ENCODE measurements around the gene PIEZO2.

PIEZO2 gene

DNA sequence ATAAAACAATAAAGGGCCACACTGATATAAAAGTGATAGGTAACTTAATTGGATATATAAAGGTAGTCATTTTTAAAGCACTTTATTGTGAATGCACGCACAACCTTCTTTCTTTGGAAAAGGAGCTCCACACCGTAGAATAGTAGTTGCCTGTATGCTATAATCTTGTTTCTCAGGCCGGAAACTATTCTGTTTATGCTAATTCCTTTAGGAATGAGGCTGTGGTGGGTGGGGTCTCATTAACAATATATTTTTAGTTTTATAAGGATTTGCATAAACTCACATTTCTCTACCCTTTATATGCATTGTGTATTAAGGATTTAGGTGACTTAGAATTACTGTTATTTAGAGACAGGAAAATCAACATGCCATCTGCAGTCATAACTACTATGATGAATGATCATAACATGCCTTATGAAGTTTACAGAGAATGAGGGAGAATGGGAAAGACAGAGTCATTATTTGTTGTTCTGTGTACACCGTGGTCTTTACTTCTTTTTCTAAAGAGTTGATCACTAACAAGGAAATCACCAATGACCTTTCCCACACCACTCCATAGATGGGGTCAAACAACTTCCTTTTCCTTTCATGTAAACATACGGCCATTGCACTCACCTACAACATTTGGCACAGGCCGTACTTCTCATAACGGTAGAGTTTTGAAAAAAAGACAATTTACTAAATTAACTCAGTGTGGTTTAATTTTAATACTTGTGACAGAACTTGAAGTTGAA is 84.5 kb downstream of the PIEZO2 start:
- no peak for DNase-seq (ENCODE audit: low read depth in 2 of 2)

DNA sequence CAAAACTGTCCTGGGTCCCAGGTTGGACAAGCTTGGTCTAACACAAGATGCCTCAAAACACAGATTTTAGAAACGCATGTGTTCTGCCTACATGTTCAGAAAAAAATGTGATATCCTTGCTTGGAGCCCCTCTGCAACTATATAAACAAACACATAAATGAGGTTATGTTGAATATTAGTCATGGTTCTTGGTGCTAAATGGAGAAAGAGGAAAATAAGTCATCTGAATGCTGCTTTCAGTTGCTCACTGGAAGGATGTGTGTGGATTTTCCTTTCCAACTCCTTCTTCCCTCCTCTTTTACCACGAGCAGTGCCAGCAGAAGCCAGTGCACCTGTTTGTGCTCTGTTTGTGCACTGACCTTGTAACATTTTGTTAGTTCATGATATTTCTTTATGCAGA is 85.3 kb downstream of the PIEZO2 start:
- DNase-seq (ENCODE audit: low read depth in 2 of 2): no peak

DNA sequence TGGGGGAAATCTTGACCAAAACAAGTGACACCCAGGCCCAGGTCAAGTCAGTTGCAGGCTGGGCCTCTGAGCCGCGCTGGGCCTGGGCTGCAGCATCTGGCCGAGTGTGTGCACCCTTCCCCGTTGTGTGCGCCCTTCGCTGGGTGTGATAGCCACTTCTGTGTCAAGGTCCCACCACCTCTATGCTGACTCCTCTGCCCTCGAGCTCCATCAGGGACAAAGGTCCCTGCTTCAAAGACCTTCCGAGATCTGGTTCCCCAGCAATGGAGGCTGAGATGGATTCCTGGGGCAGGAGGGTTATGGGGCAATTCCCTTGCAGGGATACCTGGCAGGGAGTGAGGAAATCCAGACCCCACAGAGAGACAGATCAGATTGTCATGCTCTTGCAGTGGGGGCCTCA is 93.6 kb downstream of the PIEZO2 start:
- no peak for DNase-seq (ENCODE audit: low read depth in 2 of 2)

DNA sequence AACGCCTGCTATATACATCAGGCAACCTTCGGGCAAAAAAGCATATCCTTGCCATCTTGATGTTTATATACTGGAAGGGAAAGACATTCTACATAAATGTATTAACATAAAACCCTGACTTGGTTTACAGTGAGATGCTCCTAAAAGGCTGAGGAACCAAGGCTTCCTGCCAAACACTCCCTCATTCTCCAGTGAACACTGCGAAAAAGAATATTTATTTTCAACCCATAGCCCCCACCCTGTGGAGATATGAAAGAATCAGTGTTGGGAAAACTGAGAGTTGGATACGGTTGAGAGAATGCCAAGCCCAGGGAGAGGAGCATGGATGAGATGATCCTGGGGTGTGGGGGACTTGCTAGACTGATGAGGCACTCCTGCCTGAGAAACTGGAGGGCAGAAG is 94.9 kb downstream of the PIEZO2 start:
- no peak for DNase-seq (ENCODE audit: low read depth in 2 of 2)

DNA sequence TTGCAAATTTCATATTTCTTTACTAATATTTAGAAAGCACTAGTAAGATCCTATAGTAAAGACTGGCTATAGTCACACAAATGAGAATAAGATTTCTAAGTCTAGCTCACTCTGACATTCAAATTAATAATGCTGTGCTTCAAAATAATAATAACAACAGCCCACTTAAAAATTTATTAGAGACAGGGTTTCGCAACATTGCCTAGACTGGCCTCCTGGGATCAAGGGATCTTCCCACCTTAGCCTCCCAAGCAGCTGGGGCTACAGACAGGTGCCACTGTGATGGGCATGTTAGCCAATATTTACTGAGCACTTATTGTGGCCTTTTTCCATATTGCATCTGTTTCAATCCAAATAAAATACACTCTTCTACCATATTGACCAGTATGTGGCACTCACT is 96.1 kb downstream of the PIEZO2 start:
- DNase-seq (ENCODE audit: low read depth in 2 of 2): no peak

DNA sequence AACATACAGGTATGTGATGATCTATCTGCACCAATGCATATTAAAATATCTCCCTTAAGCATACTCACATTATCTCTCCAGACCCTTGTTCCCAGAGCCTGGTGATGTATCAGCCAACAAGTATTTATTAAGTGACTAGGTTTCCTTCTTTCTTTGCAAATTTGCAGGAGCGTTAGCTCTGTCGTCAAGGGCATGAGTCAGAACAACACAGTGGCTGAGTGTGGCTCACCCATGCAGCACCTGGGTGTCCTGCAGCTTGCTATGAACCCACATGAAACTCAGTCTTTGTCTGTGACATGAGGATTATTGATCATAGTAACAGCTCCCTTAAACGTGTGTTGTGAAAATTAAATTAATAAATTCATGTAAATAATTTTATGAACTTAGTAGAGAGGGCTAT is 96.6 kb downstream of the PIEZO2 start:
- no peak for DNase-seq (ENCODE audit: low read depth in 2 of 2)

DNA sequence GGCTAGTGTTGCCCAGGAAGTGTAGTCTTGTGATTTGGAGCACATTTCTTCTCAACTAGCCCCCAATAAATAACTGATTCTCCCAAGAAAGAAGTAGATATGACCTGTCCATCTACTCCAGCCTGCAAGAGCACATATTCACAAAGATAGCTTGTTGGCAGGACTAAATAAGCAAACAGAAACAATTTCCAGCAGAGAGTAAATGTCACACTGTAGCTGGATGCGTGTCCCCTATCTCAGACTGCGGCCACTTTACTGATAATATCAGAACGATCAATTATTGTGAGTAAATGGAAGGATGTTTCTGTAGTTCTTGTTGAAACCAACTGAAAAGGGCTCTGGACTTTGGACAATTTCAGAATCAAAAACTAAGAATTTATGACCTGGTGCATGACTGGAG is 97.9 kb downstream of the PIEZO2 start:
- no peak for DNase-seq (ENCODE audit: low read depth in 2 of 2)

DNA sequence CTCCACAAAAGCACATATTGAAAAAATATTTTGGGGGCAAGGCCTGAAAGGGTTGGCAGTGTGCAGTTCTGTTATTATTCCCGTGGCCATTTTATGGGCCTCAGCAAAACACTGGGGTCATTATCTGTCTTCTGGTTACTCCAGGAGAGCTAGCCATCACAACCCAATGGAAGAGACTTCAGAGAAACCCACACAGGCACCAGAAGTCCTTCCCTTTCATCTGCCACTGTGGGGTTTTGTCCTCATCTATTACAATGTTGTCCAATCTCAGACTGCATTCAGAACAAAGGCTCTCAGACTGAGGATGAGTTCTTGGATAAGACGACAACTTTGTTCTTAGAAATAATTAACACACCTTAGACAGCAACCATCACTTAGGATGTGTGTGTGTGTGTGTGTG is 98.4 kb downstream of the PIEZO2 start:
- no peak for DNase-seq (ENCODE audit: low read depth in 2 of 2)

DNA sequence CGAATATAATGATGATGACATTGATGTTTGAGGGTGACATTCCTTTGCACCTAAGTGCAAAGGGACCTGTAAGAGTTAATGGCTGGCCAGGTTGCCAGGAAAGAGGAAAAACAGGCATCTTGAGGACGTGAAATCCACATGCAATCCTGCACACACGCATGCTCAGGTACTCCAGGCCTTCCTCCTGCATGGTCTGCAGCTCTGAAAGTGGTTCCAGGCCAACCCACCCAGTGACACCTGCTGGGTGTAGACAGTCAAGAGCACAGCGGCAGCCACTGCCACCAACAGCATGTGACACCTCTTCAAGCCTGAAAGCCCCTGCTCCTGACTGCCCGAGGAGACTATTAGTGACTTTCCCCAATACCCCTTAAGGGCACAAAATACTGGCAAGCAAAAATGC is 101.6 kb downstream of the PIEZO2 start:
- DNase-seq (ENCODE audit: low read depth in 2 of 2): no peak

DNA sequence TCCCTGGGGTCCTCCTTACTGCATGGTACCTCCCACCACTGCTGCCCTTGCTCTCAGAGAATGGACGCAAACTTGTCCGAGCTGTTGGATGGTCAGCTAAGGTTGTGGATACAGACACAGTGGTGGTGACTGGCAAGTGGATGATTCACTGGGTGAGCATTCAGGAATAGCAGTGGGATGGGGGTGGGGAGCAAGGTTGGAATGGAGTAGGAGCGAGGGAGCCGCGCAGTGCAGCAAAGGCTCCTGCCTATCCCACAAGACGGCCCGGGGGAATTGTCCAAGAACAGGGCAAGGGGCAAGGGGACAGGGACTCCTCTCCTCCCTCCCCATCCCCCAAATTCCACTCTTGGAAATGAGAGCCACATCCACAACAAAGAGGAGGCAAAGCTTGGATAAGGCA is 102.2 kb downstream of the PIEZO2 start:
- no peak for DNase-seq (ENCODE audit: low read depth in 2 of 2)

DNA sequence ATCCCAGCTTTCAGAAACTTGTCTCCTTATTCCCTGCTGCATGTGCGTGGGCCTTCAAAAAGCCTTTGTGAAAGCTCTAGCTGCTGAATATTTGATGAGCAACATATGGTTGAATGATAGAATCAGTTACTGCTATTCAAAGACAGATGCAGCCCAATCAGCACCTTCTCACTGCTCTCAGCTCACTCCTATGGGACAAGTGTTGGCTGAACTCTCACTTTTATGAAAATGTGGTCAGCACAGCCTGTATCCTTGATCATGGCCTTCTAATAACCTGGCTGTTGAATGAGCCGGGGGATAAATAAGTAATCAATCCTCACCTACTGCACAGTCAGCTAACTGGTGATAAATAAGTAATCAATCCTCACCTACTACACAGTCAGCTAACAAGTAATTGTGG is 103.2 kb downstream of the PIEZO2 start:
- no peak for DNase-seq (ENCODE audit: low read depth in 2 of 2)

DNA sequence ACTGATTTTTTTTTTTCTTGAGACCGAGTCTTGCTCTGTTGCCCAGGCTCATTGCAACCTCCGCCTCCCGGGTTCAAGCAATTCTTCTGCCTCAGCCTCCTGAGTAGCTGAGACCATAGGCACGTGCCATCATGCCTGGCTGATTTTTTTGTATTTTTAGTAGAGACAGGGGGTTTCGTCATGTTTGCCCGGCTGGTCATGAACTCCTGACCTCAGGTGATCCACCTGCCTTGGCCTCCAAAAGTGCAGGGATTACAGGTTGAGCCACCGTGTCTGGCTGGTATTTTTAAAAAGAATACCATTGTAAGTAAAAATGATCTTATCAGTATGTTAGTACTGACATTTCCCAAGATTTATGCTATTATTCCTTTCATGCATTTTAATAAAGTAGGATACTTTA is 105.7 kb downstream of the PIEZO2 start:
- no peak for DNase-seq (ENCODE audit: low read depth in 2 of 2)

DNA sequence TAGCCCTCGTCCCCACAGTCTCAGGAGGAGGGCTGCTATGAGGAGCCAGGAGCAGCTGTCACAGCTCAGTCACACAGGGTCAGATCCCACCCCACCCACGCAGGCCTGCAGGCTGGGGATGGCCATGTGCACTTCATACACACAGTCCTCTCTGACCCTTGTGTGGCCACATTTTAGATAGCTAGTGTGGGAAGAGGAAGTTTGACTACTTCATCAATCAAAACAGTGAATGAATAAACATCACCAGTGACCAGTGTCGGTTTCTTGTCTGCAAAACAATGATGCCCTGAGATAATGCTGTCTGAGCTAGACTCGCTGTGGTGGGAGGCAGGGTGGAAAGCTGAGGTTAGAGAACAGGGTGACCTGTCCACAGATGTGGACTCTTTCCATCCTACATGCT is 107.1 kb downstream of the PIEZO2 start:
- DNase-seq (ENCODE audit: low read depth in 2 of 2): no peak

DNA sequence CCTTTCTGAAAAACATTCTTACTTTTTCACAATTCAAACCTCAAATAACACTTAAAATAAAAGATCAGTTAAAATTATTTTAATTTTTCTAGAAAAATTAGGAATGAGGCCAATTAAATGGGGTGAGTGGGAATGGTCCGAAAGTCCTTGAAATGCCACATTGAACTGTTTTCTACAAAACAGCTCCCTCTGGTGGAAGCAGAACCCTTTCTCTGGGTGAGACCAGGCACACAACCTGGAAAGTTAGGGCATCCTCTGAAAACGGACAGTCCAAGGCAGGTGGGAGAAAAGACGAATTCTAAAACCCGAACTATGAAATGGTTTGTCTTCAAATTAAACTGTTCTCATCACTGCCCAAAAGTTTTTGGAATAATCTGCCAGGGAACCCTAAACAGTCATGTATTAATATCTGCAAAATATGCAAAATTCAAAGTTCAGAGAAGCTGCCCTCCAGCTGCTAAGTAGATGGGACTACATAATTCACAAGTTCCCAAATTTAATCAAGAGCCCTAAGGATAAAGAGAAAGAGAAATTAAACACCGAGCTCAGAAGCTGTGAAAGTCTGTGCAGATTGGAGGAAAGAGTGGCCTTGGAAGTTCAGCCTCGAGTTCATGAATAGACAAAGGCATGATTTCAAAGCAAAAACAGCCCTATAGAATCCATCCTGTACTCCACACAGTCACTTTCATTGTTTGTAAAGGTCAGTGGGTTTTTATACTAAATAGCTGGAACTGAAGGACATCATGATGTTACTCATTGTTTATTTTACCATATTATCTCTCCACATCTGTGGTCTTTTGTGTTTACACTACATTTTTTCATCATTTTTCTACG is 108.3 kb downstream of the PIEZO2 start:
- no peak for DNase-seq (ENCODE audit: low read depth in 2 of 2)

DNA sequence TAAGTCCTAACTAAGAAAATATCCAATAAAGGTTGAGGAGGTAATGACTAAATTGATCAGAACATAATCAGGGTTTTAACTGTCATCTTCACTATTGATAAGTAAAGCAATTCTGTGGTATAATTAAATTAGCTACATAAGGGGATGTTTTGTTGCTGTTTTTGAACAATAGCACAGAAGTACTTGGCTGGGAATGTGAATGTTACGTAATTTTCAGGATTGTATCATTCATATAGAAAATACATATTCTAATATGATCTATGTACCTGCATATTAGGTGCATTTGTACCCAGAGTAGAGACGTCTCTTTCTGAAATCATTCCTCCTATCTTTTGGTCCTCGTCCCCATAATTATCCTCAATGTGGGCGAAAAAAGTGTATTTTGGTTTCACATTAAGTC is 109.0 kb downstream of the PIEZO2 start:
- no peak for DNase-seq (ENCODE audit: low read depth in 2 of 2)

DNA sequence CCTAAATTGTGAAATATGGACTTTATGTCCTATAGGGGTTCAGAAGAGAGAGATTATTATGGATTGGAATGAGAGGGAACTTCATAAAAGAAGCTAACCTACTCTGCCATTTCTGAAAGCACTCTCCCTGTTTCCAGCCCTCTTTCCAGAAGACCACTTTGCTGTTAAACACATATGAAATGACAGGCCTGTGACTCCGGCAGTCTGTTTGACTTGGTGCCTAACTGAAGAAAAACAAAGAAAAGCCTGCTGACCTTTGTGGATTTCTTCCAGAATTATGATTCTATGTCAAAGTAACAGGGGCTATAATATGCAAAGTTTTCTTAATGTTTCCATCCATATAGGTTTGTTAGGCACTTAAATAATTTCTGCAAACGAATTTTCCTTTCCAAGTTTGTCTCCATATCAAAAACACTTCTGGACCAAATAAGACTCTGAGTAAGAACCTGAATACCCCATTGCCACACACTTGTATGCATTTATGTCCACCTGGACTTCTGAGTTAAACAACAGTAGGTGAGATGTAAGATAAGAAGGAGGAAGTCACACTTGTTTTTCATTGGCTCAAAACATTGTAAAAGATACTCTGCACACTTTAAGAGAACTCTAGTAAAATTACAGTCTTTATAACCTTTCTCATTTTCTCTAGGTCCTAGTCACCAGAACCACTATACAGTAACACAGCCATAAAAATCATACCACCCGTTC is 111.7 kb downstream of the PIEZO2 start:
- no peak for DNase-seq (ENCODE audit: low read depth in 2 of 2)

DNA sequence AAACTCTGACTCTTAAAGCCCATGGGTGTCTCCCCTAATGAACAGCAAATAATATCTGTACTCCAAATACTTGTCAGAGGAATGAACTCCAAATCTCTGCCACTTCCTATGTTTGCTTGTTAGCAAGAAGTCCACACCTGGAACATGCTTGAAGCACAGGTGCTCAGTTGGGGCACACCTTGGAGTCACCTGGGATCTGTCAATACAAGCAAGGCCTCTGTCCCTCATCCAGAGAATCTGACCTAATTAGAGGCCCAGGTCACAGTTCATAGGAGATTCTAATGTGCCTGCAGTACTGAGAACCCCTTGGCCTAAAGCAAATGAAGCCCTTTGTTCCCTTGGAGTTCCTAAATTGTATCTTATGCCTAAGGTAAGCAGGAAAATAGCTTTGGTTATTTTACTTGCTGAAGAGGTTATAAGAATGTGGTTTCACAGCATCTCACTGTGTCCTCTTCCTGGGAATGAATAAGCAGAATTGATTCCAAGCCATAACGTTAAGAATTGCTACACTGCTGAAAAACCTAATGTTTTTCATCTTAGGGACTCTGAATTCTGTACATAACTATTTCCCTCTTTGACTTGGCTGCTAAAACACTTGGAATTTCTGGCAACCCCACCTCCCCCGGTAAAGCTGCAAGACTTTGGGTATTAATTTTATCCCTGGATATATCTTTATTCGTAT is 113.4 kb downstream of the PIEZO2 start:
- DNase-seq (ENCODE audit: low read depth in 2 of 2): no peak

DNA sequence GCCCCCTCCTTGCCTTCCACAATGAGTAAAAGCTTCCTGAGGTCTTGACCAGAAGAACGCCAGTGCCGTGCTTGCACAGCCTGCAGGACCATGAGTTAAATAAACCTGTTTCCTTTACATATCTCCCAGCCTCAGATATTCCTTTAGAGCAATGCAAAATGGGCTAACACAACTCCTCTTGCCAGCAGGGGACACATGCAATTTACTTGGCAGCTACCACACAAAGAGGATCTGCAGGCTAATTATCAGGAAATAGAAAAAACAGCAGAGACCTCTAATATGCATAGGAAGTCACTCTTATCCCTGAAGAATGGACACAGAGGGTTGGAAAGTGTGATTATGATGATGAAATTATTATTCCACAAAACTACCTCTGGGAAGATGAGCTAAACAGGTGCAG is 114.0 kb downstream of the PIEZO2 start:
- no peak for DNase-seq (ENCODE audit: low read depth in 2 of 2)

DNA sequence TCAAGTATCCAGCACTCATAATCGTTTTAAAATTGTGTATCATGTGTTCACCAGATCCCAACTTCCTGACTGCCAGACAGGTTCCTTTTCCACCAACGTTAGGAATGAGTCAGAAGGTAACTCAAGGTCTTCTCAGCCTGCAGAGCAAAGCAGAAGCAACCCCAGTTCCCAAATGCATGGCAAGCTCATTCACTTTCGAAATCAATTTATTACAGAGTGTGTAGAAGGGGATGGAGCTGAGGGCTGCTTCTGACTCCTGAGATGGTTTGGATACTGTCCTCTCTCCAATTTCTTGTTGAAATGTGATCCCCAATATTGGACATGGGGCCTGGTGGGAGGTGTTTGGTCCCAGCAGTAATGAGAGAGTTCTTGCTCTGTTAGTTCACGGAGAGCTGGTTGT is 114.5 kb downstream of the PIEZO2 start:
- DNase-seq (ENCODE audit: low read depth in 2 of 2): no peak

DNA sequence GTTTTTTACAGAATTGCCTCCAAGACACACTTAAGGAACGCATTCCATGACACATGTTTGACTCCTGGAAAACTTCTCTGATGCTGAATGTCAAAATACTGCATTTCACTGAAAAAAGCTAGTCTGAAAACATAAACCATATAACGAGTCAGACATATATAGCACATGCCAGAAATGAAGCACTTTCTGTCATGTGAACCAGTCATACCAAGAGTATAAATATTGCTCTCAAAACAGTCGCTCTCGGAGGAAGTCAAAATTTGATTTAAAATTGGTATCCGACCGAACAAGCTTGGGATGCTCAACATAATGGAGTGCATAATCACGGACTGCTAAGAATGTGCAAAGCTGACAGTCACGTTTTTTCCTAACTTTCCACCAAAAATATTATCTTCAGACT is 115.9 kb downstream of the PIEZO2 start:
- no peak for DNase-seq (ENCODE audit: low read depth in 2 of 2)

DNA sequence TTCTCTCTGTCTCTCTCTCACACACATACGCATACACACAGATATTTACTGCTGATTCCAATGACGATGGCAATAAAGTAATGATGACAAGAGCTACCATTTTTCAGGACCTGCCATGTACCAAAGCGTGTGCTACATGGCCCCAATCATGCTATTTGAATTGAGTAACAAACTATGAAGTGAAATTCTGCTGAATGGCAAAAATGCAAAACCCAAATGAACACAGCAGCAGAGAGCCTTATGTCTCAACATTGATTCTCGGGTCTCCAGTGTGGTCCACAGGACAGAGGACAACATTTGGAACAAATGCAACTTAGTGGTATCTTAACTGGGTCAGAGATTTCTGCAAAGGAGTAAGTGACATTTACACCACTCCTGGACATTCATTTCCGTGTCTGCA is 117.4 kb downstream of the PIEZO2 start:
- no peak for DNase-seq (ENCODE audit: low read depth in 2 of 2)

DNA sequence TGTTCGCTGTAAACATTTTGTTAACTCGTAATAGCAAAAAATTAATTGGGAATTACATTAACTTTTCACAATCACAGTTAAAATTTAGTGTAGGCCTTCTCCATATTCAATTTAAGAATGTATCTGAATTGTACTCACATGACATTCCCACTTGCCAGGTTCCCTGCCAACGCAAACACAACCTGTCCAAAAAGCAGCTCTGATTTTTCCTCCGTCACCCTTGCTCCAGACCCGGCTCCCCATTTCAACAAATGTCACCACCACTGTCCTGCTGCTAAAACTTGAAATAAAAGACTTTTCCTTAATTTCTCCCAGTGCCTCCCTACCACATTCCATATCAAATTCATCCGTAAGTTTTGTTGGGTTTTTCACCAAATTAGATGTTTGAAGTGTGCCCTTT is 120.3 kb downstream of the PIEZO2 start:
- DNase-seq (ENCODE audit: low read depth in 2 of 2): no peak

Data from stimulated activated CD8-positive, alpha-beta memory T cell treated with anti-CD3 and anti-CD28 coated beads, Interleukin-7, amount 100 ng/mL, for 4 hours (primary cell).